ENCODE data around the gene TFEC. TPM values are rescaled to one million over a fixed set of nuclear protein-coding genes. Genes with fewer than 3 reads are reported as not detected.

Gene TFEC, protein sequence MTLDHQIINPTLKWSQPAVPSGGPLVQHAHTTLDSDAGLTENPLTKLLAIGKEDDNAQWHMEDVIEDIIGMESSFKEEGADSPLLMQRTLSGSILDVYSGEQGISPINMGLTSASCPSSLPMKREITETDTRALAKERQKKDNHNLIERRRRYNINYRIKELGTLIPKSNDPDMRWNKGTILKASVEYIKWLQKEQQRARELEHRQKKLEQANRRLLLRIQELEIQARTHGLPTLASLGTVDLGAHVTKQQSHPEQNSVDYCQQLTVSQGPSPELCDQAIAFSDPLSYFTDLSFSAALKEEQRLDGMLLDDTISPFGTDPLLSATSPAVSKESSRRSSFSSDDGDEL
- 0.04 TPM in 1 of 2 replicates, not detected in the other for total RNA-seq

DNA sequence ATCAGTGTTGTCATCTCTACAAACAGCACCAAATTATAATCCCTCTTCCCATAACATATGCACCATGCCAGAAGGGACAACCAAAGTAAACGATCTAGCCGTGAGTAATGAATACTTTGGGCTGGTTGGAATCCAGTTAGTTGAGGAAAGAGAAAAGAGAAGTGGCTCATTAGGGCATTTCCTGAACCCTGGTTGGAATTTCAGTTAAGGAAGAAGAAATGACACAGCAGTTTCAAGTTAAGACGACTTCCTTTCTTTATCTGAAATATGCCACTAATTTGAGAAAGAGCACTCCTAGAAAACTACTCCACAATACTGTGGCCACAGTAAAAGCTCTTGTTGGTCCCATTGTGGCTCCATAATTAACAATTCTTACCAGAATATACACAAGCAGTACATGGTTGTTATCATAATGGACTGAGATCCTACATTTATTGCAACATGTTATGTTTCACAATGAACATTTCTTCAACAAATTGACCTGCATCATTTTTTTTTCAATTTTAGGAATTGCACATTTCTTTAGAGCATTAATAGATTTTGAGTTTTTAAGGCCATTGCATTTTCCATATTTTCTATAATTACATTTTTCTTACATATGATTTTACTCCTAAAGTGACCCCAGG is at the start of gene TFEC:
Gene TFEC, minus strand, starts transcription at position 113 of the 626 bp plus-strand sequence. CDS start 46,322 bp downstream, outside the sequence.
- no peak within 1 kb of the TSS for H3K4me3 ChIP-seq (ENCODE audit: low read depth, low read length)
- H3K36me3 ChIP-seq (ENCODE audit: control insufficient read depth, insufficient read depth, low read length): no peaks in the 10 kb centered on the region
- no peaks in the 10 kb centered on the region for H3K27me3 ChIP-seq (ENCODE audit: control insufficient read depth, insufficient read depth, low read length)
- DNase-seq (ENCODE audit: low read depth): no peak
- TF ChIP-seq, protein P1, sequence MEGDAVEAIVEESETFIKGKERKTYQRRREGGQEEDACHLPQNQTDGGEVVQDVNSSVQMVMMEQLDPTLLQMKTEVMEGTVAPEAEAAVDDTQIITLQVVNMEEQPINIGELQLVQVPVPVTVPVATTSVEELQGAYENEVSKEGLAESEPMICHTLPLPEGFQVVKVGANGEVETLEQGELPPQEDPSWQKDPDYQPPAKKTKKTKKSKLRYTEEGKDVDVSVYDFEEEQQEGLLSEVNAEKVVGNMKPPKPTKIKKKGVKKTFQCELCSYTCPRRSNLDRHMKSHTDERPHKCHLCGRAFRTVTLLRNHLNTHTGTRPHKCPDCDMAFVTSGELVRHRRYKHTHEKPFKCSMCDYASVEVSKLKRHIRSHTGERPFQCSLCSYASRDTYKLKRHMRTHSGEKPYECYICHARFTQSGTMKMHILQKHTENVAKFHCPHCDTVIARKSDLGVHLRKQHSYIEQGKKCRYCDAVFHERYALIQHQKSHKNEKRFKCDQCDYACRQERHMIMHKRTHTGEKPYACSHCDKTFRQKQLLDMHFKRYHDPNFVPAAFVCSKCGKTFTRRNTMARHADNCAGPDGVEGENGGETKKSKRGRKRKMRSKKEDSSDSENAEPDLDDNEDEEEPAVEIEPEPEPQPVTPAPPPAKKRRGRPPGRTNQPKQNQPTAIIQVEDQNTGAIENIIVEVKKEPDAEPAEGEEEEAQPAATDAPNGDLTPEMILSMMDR (IDR thresholded peaks at IDR 0.05; ENCODE audit: insufficient read depth, low read length, poor library complexity, severe bottlenecking): no peak

DNA sequence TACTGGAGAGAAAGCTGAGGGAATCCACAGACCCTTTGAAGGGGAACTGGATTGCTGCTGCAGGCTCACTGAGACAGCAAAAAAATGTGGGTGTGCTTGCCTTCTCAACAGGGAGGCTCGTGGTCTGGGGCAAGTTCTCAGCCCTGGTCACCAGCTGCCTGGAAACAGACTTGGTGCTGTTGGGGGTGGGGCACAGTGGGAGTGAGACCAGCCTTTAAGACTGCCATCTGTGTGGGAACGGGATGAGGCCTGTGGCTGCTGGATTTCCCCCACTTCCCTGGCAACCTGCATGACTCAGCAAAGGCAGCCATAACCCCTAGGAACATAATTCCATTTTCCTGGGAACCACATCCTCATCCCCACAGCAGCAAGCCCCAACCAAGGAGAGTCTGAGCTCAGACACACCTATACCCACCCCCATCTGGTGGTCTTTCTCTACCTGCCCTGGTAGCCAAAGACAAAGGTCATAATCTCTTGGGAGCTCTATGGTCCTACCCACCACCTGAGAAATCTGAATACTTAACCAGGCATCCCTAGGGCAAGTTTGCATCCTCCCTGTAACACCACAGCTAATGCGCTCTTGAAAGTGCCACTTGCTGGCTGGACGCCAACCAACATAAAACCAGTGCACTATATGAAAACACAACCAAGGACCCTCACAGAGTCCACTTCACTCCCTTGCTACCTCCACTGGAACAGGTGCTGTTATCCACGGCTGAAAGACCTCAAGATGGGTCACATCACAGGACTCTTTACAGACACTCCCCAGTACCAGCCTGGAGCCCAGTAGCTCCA is 45.0 kb upstream of the TFEC start:
- DNase-seq (ENCODE audit: low read depth): peak; percentile 31
- Histone ChIP-seq H3K4me3 (ENCODE audit: low read depth, low read length) (no peak overlapping the region), H3K27me3 (ENCODE audit: control insufficient read depth, insufficient read depth, low read length) (no peaks in the 10 kb centered on the region), H3K36me3 (ENCODE audit: control insufficient read depth, insufficient read depth, low read length) (no peaks in the 10 kb centered on the region)
- TF ChIP-seq, protein P1 (IDR thresholded peaks at IDR 0.05; ENCODE audit: insufficient read depth, low read length, poor library complexity, severe bottlenecking): no peak

DNA sequence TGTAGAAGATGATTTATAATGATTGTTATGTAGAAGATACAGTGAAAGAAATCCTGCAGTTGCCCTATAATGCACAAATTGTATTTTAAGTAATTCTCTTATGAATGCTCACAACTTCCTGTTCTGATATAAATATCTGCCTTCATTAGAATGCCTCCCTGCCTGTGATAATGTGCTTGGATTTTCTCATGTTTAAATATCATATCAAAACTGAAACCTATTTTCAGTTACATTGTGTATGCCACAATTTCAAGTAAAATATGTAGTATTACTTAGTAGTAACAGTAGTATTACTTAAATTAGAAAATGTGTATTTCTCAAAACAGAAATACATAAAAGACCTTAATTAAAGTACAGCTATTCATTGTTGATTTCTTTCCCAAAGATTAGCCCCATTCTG is 41.1 kb upstream of the TFEC start:
- Histone ChIP-seq H3K36me3 (ENCODE audit: control insufficient read depth, insufficient read depth, low read length) (no peaks in the 10 kb centered on the region), H3K27me3 (ENCODE audit: control insufficient read depth, insufficient read depth, low read length) (no peaks in the 10 kb centered on the region), H3K4me3 (ENCODE audit: low read depth, low read length) (no peak overlapping the region)
- TF ChIP-seq, protein P1 (IDR thresholded peaks at IDR 0.05; ENCODE audit: insufficient read depth, low read length, poor library complexity, severe bottlenecking): no peak
- DNase-seq (ENCODE audit: low read depth): no peak

DNA sequence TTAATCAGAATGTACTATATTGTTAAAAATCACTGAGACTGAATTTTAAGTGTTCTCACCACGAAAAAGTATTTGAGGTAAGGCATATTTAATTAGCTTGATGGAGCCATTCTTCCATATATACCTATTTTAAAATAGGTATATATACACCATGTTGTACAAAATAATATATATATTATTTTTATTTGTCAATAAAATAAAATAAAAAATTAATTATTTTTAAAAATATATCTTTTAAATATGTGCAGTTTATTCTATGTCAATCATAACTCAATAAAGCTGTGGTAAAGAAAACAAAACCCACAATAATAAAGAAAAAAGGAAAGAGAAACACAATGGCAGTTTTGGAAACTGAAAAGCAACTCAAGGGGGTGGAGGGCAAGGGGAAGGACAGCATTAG is 33.6 kb upstream of the TFEC start:
- Histone ChIP-seq H3K27me3 (ENCODE audit: control insufficient read depth, insufficient read depth, low read length) (no peaks in the 10 kb centered on the region), H3K36me3 (ENCODE audit: control insufficient read depth, insufficient read depth, low read length) (no peaks in the 10 kb centered on the region), H3K4me3 (ENCODE audit: low read depth, low read length) (no peak overlapping the region)
- TF ChIP-seq, protein P1 (IDR thresholded peaks at IDR 0.05; ENCODE audit: insufficient read depth, low read length, poor library complexity, severe bottlenecking): no peak
- DNase-seq (ENCODE audit: low read depth): no peak

DNA sequence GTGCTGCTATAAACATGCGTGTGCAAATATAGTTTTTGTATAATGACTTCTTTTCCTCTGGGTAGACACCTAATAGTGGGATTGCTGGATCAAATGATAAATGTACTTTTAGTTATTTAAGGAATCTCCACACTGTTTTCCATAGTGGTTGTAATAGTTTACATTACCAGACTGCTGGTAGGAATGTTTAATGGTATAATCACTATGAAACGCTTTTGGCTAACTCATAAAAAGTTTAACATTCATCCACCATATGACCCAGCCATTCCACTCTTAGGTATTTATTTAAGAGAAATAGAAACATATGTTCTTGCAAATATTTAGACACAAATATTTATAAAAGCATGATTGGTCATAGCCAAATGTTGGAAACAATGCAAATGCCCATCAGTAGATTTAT is 32.1 kb upstream of the TFEC start:
- DNase-seq (ENCODE audit: low read depth): no peak
- Histone ChIP-seq H3K4me3 (ENCODE audit: low read depth, low read length) (no peak overlapping the region), H3K36me3 (ENCODE audit: control insufficient read depth, insufficient read depth, low read length) (no peaks in the 10 kb centered on the region), H3K27me3 (ENCODE audit: control insufficient read depth, insufficient read depth, low read length) (no peaks in the 10 kb centered on the region)
- TF ChIP-seq, protein P1 (IDR thresholded peaks at IDR 0.05; ENCODE audit: insufficient read depth, low read length, poor library complexity, severe bottlenecking): no peak

All from kidney epithelial cell (primary cell).